Kidney (tissue), 14 donors: Measurements from ENCODE around the gene MAML2. TPM values are rescaled to one million over a fixed set of nuclear protein-coding genes. Genes with fewer than 3 reads are reported as not detected.

Experiments
- DNase-seq, 5 donors: peaks; one replicate each; pipeline ENCODE4 v3.0.0-alpha.2; 2013 to 2020
- FAIRE-seq: peaks from 2 replicates; lab custom pipeline; 2012; peaks lifted over from hg19 to GRCh38; lab: Jason Lieb, UNC
- H3K27ac ChIP-seq, 2 donors: one replicate each; pipeline ENCODE4 v1.7.0; 2013; ENCODE audit warnings: low read depth in 2 of 2, low read length in 2 of 2, inconsistent platforms in 1 of 2
- H3K27me3 ChIP-seq: one replicate; pipeline ENCODE4 v1.7.1; 2013; ENCODE audit warnings: low read length, inconsistent platforms; ENCODE audit not compliant: control insufficient read depth, insufficient read depth
- H3K36me3 ChIP-seq, 3 donors: one replicate each; pipeline versions ENCODE4 v1.7.0 to v1.7.1; 2013; ENCODE audit warnings: low read length in 3 of 3, control low read depth in 1 of 3, inconsistent platforms in 1 of 3; ENCODE audit not compliant: insufficient read depth in 3 of 3, control insufficient read depth in 2 of 3
- H3K4me1 ChIP-seq, 3 donors: one replicate each; pipeline versions ENCODE4 v1.7.0 to v1.7.1; 2013; ENCODE audit warnings: low read length in 3 of 3, inconsistent platforms in 1 of 3, low read depth in 1 of 3; ENCODE audit not compliant: control insufficient read depth in 2 of 3, insufficient read depth in 2 of 3
- H3K4me3 ChIP-seq, 3 donors: one replicate each; pipeline versions ENCODE4 v1.7.0 to v1.8.1; 2013; ENCODE audit warnings: low read length in 3 of 3, control low read depth in 1 of 3, inconsistent platforms in 1 of 3
- H3K9ac ChIP-seq, 3 donors: one replicate each; pipeline versions ENCODE4 v1.7.0 to v1.7.1; 2013; ENCODE audit warnings: low read length in 3 of 3, control low read depth in 1 of 3, inconsistent platforms in 1 of 3
- H3K9me3 ChIP-seq, 3 donors: one replicate each; pipeline versions ENCODE4 v1.7.0 to v1.7.1; 2013; ENCODE audit warnings: low read length in 3 of 3, control low read depth in 1 of 3, inconsistent platforms in 1 of 3; ENCODE audit not compliant: control insufficient read depth in 2 of 3, insufficient read depth in 1 of 3
- intact Hi-C: fragments of 100-400 bp; cut with DNase I; formaldehyde crosslinking; loops from one replicate; pipeline ENCODE4 v1.11.1; 2022
- polyA plus RNA-seq: library from polyadenylated mRNA; stranded (reverse); fragments of 350-450 nt; fragmentation: Illumina TruSeq; extraction: RNeasy Lipid Tissue Mini Kit (QIAGEN cat#74804); gene quantifications from one replicate; pipeline ENCODE4 v1.2.3, GENCODE V29; 2014; ENCODE audit warnings: low read depth, low replicate concordance; ENCODE audit not compliant: insufficient read depth
- total RNA-seq: library from RNA; stranded (reverse); fragmentation: NEBNext Ultra II Directional; extraction: Animal tissue kit (Norgen Biotek cat#: 25700); gene quantifications from one replicate; pipeline ENCODE4 v1.2.1, GENCODE V29; 2021
- TF ChIP-seq, protein P1 (sequence below): IDR thresholded peaks from 3 replicates; pipeline ENCODE4 v1.5.1; 2012; ENCODE audit warnings: mild to moderate bottlenecking, moderate library complexity, borderline replicate concordance; ENCODE audit not compliant: insufficient read depth; ENCODE audit errors: extremely low read depth
- donor health status: control.
- donor health status: control.
- donor health status: control.
- donor health status: control.
- donor health status: control.
- donor health status: DM: yes; HTN: yes; CAD: no.
- donor health status: Normal renal cell carcinoma (clear cell type).

Gene MAML2
- total and polyA plus RNA-seq, 2 donors from 2014 or later: 4.9 to 32.3 TPM

DNA sequence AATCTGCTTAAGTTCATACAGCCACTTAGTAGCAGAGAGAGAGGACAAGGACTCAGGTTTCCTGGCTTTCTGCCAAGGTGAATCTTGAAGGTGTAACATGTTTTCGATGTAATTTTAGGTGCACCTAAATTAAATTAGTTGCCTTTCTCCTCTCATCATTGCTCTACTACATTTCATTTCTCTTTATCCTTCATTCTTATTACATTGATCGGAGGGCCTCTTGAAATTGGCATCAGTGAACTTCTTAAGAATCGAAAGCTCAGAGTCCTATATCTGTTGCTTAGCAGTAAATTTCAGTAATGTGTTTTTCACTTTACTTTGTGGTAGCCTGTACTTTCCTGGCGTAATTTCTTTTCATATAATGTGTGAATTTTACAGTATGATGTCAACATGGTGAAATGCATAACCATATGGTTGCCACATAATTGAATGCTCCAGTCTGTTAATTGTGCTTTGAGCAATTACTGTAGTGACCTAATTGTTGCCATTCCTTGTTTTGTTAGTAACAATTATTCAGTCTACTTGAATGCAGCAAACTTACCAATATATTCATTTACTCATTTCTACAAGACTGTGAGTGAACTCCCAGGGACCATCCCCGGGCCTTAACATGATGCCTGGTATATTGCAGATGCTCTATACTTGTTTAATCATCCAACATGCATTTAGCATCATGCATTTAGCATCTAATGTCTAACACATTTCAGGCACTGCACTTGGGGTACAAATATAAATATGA lies 138.1 kb downstream of the MAML2 start:
- no peaks in the 10 kb centered on the region for H3K27me3 ChIP-seq
- H3K4me1 ChIP-seq: peaks cover 3 to 23% (median 13%) of the 10 kb centered on the region in 3 donors
- peak overlapping the region in 1 of 3 donors; percentile 7 for H3K9ac ChIP-seq
- no peak overlapping the region for H3K27ac ChIP-seq
- DNase-seq (peak in 2 of 5 donors; percentile 71 to 73), FAIRE-seq (no peak)
- intact Hi-C loops: no loop called here
- TF ChIP-seq, protein P1, sequence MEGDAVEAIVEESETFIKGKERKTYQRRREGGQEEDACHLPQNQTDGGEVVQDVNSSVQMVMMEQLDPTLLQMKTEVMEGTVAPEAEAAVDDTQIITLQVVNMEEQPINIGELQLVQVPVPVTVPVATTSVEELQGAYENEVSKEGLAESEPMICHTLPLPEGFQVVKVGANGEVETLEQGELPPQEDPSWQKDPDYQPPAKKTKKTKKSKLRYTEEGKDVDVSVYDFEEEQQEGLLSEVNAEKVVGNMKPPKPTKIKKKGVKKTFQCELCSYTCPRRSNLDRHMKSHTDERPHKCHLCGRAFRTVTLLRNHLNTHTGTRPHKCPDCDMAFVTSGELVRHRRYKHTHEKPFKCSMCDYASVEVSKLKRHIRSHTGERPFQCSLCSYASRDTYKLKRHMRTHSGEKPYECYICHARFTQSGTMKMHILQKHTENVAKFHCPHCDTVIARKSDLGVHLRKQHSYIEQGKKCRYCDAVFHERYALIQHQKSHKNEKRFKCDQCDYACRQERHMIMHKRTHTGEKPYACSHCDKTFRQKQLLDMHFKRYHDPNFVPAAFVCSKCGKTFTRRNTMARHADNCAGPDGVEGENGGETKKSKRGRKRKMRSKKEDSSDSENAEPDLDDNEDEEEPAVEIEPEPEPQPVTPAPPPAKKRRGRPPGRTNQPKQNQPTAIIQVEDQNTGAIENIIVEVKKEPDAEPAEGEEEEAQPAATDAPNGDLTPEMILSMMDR: no peak
- no peaks in the 10 kb centered on the region for H3K9me3 ChIP-seq
- H3K4me3 ChIP-seq: no peak overlapping the region
- no peaks in the 10 kb centered on the region for H3K36me3 ChIP-seq

DNA sequence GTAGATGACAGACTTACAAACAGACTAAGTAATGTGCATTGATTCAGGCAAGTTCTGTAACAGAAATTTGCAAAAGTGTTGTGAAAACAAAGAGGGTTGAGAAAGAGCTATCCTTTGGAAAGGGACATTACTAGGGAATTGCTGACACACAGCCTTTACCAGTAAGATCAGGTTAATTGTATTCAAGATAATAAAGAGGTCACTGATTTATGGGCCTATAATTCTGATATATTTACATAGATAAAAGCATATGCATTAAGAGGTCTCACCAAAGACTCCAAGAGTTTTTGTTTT lies 138.7 kb downstream of the MAML2 start:
- no peaks in the 10 kb centered on the region for H3K27me3 ChIP-seq
- no peak overlapping the region for H3K27ac ChIP-seq
- peaks cover 3 to 24% (median 13%) of the 10 kb centered on the region in 3 donors for H3K4me1 ChIP-seq
- intact Hi-C loops: no loop called here
- TF ChIP-seq, protein P1: no peak
- FAIRE-seq (no peak), DNase-seq (no peak)
- H3K9ac ChIP-seq: peak overlapping the region in 1 of 3 donors; percentile 7
- no peak overlapping the region for H3K4me3 ChIP-seq
- no peaks in the 10 kb centered on the region for H3K9me3 ChIP-seq
- no peaks in the 10 kb centered on the region for H3K36me3 ChIP-seq

DNA sequence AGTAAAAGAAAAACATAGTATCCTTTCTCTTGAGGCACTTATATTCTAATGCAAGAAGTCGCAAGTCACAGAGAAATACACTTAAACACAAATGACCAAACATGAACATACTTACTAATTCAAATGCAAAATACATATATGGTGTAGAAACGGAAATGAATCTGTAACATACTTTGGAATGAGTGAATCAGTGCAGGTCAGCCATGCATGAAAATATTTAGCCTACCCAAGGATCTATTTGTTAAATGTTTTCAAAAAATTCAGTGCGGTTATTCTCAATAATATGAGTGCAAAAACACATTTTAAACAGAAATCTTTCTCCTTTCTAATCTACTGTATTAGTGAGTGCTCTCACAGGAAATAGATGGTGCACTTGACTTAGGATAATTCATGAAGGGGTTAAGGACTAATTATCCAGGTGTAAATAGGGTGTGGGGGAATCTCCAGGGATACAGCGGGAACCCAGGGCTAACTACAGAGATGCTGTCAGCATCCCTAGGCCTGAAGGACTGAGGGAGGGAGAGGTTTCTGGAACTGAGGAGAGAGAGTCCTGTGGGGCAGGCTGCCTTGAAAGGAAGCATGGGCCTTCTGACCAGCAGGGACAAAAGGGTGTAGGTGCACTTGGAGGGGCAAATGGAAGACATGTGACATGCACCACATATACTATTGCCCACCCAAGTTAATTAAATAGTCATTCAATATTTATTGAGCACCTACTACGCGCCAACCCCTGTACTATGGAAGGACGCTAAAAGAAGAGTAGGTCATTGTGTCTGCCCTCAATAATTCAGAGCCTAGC lies 139.2 kb downstream of the MAML2 start:
- no peaks in the 10 kb centered on the region for H3K9me3 ChIP-seq
- H3K9ac ChIP-seq: no peak overlapping the region
- FAIRE-seq: no peak
- peaks cover 3 to 20% (median 13%) of the 10 kb centered on the region in 3 donors for H3K4me1 ChIP-seq
- H3K27me3 ChIP-seq: no peaks in the 10 kb centered on the region
- intact Hi-C loops: no loop called here
- H3K4me3 ChIP-seq: no peak overlapping the region
- H3K27ac ChIP-seq: no peak overlapping the region
- H3K36me3 ChIP-seq: no peaks in the 10 kb centered on the region
- TF ChIP-seq, protein P1: no peak
- DNase-seq: no peak
